ENCODE data around the gene RAD51B.

RAD51B gene

DNA sequence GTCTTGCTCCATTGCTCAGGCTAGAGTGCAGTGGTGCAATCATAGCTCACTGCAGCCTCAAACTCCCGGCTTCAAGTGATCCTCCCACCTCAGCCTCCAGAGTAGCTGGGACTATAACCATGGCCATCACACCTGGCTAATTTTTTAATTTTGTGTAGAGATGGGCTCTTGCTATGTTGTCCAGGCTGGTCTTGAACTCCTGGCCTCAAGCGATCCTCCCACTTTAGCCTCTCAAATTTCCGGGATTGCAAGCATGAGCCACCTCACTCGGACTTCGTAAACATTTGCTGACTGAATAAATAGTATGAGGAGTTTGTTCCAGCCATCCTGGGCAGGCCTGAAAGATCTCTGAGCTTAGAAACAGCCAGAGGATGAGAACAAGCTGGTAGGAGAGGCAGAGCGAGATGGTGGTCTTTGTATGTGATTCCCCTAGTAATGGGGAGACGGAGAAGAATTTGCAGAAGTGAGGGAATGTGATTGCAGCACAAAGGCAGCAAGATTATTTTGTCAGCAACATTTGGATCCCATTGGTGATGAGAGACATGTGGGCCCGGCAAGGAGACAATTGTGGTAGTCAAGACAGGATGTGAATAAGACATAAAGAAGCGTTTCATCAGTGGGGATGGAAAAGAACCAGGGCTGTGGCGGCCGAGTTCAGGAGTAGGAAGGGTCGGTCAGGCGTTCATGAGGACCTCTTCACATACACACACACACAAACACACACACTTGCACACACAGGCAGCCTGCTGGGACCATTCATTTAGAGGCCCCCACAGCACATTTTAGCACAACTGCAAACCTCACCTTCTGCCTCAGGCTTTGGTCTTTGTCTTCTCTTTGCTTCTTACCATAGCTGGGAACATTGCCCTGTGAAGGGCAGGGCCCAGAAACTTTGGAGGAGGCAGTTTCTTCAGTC is 817.8 kb downstream of the RAD51B start:
- no peak for DNase-seq (ENCODE audit: low read depth in 1 of 2, low spot score in 1 of 2)

DNA sequence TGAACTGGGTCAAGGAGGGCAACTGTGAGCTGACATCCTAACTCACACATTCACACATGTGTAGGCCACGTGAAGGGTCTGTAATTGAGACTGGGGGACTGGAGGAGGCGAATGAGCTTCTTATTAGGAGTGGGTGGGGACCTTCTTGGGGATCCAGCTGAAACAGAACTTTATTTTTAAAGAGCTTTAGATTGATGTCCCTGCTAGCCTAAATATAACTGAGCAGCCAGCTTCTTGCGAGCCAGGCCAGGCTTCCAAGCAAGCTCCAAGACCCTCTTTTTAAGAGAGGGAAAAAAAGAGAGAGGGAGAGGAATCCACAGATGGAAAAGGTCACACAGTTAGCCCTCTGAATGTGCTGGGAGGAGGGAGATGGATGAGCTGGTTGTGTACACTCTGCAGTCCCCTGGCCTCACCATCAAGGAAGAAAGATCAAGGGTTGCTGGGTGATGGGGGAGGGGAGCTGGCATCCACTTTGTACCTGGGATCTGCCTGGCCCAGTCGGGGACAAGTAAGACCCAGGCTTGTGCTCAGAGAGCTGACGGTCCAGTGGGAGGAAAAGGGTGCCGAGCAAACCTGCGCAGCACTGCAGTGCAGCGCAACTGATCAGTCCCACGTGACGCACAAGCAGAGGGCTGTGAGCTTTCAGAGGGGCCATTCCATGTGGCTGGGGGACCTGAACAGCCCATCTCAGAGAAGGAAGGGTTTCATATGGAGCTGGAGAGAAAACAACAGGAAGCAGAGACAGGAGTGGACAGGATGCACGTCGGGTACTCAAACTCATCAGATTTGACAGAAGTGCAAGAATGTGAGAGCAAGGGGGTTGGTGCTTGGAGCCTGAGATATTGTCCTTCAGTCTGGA is 818.8 kb downstream of the RAD51B start:
- no peak for DNase-seq (ENCODE audit: low read depth in 1 of 2, low spot score in 1 of 2)

DNA sequence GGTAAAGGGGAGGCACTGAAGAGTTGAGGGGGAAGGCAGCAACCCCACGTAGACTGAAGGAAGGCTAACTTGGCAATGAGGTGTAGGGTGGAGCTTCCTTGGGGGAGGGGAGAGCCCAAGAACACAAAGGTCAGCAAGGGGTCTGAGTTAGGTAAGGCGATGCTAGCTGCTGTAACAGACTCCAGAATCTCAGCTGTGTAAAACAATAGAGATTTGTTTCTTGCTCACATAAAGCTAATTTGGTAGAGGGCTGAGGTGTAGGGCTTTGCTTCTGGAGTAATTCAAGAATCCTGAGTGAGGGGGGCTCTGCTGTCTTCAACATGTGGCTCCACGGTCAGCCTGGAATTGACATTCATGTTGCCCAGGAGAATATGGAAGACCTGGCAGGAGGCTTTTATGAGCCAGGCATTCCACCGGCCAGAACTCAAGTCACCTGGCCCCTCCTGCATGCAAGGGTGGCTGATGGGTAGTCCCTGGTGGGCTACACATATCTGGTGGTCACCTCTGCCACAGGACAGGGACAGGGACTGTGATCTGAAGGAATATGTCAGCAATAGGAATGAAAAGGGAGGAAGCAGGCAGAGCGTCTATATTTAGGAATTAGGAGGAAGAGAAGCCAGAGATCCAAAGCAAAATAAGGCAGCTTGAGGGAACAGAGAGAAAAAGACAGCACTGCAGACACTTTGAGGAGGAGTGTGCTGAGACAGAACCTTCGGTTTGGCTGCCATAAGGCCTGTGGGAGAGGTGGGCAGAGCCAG is 819.6 kb downstream of the RAD51B start:
- no peak for DNase-seq (ENCODE audit: low read depth in 1 of 2, low spot score in 1 of 2)

DNA sequence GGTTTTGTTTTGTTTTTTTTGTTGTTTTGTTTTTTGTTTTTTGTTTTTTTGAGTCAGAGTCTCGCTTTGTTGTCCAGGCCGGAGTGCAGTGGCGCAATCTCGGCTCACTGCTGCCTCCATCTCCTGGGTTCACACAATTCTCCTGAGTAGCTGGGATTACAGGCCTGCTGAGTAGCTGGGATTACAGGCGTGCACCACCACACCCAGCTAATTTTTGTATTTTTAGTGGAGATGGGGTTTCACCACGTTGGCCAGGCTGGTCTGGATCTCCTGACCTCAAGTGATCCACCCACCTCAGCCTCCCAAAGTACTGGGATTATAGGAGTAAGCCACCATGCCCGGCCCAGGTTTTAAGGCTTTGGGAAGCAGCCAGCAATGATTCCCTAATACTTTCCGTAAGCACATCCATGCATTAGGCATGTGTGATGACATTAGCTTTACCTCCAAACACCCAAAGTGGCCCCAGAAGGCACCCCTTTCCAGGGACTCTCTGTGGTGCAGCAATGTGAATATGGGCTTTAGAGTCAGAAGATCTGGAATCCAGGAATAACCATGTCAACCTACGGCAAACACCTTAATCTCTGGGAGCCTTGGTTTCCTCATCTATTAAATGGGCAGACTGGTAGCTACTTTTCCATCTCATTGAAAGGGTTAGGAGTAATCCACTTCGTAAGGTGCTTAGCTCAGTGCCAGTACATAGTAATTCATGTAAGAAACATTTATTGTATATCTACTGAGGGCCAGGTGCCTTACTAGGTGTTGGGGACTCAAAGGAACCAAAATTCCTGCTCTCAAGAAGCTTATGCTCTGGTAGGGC is 820.4 kb downstream of the RAD51B start:
- DNase-seq (ENCODE audit: low read depth in 1 of 2, low spot score in 1 of 2) = no peak

DNA sequence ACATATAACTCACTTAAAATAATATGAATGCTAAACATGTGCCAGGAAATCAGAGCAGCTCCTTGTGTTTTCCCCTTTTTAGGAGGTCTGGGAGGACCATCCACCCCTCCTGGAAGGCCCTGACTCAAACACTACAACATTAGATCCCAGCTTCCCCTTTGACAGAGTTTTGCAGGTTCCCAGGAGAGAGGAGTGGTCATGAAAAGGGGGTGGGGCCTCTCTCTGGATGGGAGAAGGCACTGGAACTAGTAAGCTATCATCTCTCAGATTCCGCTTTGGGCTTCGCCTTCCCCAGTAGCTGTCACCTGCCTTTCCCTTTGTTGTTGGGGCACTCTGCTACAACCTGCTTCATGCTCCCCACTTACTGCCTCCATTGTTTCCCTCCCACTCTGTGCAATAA is 824.1 kb downstream of the RAD51B start:
- no peak for DNase-seq (ENCODE audit: low read depth in 1 of 2, low spot score in 1 of 2)

DNA sequence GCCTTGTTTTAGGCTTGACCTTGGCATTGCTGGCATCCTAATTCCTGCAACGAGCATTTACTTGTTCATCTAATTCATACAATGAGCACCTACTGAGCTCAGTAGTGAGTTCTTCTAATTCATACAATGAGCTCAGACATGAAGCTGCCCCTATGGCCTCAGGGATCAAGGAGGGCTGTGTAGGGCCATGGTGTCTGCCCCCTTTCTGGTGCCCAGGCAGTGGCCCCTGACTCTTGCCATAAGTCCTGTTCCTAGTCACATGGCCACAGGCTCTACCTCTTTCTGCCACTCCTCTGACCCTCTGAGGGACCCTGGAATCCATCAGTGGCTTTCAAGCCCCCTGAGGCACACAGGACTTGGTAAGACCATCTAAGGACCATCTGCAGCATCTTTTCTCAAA is 824.5 kb downstream of the RAD51B start:
- DNase-seq (ENCODE audit: low read depth in 1 of 2, low spot score in 1 of 2) = no peak

DNA sequence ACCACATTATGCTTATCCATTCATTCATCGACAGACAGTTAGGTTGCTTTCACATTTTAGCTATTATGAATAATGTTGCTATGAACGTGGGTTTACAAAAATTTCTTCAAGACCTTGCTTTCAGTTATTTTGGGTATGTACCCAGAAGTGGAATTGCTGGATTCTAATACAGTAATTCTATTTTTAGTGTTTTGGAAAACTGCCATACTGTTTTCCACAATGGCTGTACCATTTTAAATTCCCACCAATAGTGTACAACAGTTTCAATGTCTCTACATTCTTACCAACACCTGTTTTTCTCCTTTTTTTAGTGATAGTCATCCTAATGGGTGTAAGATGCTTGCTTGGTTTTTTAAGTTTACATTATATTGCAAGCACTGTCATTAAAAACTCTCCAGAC is 825.8 kb downstream of the RAD51B start:
- DNase-seq (ENCODE audit: low read depth in 1 of 2, low spot score in 1 of 2) = no peak

DNA sequence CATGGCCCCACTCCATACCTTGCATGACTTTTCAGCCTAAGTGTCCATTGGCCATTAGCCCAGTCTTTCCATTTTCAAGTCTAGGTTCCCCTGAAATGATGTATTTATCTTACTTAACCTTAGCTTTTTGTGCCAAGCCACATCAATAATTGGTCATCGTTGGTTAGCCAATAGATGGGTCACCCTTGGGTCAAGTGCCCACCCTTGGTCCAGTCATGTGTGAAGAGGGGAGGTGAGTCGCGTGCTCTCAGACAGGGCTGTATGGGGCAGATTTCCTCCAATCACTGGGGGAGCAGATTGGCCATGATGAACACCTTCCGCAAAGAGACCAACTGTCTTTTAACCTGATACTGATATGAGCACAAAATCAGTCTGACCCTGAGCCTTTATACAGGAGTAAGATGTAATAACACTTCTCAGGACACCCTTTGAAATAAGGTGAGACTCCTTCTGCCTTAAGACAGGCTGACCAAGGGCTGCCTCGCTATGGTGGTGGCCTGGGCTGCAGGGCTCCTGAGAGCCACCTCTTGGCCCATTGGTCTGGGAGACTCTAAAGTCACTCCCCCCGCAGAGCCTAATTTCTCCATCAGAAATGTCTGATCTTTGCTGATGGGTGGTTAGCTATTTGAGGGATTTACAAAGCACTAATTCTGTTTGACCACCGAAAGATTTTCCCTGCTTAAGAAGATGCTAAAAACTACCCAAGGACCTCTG is 830.1 kb downstream of the RAD51B start:
- no peak for DNase-seq (ENCODE audit: low read depth in 1 of 2, low spot score in 1 of 2)

DNA sequence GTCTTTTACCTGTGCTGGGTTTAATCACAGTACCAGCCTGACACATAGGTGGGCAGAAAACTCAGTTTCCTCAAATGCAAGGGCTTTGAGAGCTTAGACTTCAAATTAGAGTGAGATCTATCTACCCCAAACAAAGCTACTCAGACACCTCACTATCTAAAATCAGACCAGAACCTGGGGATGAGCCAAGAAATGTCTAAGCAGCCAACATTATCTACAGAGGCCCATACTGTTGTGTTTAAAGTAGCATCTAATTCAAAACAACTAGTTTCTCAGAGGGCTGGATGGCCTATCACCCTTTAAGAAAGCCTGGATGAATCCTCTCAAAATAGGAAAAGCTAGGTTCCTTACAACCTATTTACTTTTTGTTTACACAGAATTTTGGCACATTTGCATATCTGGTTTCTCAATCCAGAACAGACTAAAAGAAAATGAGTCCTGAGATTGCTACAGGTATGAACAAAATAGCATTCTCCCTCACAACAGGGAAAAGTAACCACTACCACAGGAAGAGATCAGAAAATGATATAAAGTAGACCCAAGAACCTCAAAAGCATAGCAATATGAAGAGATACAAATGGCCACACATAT is 830.9 kb downstream of the RAD51B start:
- no peak for DNase-seq (ENCODE audit: low read depth in 1 of 2, low spot score in 1 of 2)

DNA sequence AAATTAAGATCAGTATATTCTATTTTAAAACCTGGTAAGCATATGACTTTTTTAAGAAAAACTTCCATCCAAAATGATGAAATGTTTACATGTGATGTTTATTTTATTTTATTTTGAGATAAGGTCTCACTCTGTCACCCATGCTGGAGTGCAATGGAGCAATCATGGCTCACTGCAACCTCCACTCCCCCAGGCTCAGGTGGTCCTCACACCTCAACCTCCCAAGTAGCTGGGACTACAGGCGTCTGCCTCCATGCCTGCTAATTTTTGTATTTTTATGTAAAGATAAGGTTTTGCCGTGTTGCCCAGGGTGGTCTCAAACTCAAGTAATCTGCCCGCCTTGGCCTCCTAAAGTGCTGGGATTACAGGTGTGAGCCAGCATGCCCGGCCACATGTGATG is 831.5 kb downstream of the RAD51B start:
- no peak for DNase-seq (ENCODE audit: low read depth in 1 of 2, low spot score in 1 of 2)

DNA sequence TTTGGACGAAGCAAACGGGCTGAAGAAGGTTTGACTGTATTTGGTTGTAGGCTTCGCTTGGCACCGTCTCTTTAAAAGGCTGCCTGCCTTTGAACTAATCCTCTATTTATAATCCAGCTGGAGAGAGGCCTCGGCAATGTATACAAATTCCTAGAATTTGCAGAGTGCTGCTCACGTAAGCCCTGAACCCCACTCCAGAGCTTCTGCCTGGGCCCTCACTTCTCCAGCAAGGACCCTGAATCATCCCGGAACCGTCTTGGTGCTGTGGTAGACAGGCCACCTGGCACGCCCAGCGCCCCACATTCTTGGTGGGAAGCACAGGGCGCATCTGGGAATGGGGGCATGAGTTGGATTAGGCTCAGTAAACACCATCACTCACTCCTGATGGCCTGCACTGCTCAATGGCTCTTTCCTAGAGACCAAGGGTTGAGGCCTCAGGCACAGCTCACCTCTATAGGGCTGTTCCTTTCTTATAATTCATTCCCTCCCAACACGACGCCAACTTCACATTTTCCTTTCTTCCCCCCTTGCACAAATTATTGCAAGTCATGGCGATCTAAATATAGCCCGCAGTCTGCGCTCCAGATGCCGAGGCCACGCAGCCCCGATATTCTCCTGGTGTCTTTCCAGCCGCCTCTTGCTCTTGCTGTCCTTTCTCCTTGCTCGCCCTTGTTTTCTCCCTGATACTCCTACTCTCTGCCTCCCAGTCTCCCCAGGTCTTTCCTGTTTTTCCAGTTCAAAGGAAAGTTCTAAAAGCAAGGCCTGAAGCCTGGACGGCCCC is 832.3 kb downstream of the RAD51B start:
- no peak for DNase-seq (ENCODE audit: low read depth in 1 of 2, low spot score in 1 of 2)

DNA sequence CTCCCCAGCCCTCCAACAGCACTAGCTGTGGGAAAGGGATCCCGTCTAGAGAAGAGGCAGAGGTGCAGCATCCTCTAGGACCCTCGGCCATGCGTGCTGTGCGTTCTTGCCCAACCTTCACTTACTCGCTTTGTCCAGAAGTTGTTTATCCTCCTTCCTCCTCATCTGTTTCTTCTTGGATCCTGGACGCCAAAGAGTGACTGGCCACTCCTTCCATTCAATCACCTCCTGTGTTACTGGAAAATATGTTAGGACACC is 832.8 kb downstream of the RAD51B start:
- DNase-seq (ENCODE audit: low read depth in 1 of 2, low spot score in 1 of 2) = no peak

DNA sequence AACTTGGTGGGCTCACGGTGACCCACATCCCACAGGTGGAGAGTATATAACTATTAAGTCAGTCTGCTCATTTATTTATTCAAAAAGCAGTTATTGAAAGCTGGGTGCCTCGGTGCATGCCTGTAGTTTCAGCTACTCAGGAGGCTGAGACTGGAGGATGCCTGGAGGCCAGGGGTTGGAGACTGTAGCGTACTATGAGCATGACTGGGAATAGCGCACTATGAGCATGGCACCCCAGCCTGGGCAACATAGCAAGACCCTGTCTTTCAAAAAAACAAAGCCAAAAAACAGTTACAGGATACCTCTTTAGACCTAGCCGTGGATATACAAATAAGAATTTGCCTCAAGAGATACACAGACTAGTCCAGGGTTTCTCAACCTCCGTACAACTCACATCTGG is 833.5 kb downstream of the RAD51B start:
- DNase-seq (ENCODE audit: low read depth in 1 of 2, low spot score in 1 of 2) = no peak

DNA sequence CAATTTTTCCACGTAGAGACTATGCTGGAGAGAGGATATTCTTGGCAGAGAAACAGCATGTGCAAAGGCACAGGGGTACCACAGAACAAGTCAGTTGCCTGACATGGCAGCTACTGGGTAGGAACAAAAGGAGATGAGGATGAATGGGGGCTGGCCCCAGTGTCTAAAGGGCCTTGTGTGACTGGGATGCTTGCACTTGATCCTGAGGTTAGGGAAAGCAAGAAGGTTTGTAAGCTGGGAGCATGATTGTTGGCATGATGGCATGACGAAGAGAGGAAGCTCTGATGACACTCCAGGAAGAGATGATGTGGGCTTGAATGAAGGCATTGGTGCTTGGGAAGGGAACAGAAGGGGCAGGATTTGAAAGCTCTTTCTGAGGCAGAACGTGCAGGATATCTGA is 834.2 kb downstream of the RAD51B start:
- no peak for DNase-seq (ENCODE audit: low read depth in 1 of 2, low spot score in 1 of 2)

DNA sequence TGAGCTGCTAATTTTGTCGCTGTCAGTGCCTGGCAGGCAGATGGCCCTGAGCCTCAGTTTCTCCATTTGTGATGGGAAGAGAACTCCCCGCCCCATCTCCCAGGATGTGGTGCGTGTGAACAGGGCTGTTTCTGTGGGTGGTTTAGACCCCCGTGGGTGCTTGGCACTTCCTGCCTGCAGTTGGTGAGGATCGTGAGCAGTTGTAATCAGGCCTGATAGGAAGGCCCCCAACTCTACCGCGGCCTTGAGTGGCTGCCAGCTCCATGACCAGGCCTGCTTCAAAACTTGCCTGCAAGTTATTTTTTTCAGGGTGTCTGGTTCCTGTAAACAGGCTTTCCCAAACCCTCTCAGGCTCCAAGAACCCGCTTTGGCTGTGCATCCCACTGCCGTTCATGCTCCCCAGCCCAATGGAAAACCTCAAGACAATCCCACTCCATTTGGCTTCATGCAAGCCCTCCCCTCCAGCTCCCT is 834.9 kb downstream of the RAD51B start:
- no peak for DNase-seq (ENCODE audit: low read depth in 1 of 2, low spot score in 1 of 2)

DNA sequence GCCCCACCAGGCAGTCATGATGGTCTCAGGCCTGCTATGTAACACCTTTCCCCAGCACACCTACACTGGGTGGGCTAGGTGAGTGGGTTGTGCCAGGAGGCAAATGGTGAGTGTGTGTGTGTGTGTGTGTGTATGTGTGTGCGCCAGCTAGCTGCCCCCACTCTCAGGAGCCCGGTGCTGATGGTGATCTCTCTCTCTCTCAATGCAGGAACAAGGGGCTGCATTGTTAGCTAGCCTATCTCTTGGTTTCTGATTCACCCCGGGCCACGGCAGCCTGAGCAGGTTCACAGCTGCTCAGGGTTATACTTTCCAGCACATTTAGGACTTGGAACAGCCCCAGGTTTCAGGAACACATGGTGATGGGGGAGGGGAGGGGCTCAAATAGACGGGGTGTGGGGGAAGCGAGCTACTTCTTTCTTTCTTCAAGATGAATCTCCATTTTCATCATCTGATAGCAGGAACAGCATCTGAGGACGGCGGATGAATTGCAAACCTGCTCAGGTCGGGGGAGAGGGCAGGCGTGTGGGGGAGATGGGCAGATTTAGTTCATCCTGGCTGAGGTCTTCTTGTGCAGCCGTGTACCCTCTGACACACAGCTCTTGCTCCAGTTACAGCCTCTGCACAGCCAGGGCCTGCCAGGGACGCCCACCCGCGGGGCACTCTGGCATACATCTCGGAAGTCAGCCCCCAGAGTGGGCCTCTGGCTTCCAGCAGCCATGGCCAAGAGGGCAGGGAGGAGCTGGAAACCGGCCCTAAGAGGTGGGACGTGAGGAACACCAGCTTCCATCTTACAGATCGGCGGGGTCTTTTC is 835.6 kb downstream of the RAD51B start:
- no peak for DNase-seq (ENCODE audit: low read depth in 1 of 2, low spot score in 1 of 2)

DNA sequence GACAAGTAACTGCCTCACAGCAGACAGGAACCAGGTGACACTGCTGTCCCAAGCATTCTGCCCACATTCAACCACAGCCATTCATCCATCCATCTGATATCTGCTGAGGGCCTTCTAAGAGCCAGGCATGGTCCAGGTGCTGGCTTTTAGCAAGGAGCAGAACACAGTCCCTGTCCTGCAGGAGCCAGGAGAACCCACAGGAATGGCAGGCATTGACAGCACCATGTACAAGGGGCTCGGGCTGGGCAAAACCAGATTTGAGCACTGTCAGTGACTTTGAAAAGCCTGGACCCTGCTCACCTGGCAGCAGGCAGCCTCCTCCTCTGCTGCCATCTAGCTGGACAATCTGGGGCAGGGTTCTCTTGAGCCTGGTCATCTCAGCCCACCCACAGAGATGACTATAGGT is 836.3 kb downstream of the RAD51B start:
- DNase-seq (ENCODE audit: low read depth in 1 of 2, low spot score in 1 of 2) = no peak

DNA sequence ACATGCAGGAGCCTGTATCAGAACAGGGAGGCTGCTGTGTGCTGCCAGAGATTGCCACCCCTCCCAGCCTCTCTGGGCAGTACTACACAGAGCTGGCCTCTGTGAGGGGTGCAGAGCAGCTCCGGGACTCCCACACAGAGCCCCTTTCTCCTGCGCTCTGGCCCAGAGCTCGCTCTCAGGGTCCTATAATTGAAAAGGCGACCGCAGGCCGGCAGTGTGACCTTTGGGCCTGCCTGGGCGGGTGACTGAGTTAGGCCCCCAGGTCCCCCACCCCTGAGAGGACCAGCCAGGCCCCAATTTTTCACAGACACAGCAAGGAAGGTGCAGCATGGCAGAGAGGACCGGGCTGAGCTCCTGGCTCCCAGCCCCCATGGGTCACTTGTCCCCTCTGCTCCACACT is 836.9 kb downstream of the RAD51B start:
- DNase-seq (ENCODE audit: low read depth in 1 of 2, low spot score in 1 of 2) = no peak
